Testis (tissue), 2 donors: Measurements from ENCODE around the gene IFITM1.

Experiments used
- CTCF ChIP-seq, 3 experiments: fragments of 450-650 bp in 2 of 3; fragments of 200-600 bp in 1 of 3; sonication (generic) in 1 of 3; IDR thresholded peaks; one replicate each; pipeline ENCODE4 v1.5.1; 2016 to 2019; ENCODE audit warnings: antibody characterized with exemption in 3 of 3, mild to moderate bottlenecking in 2 of 3, moderate library complexity in 1 of 3
- POLR2A ChIP-seq: fragments of 450-650 bp; IDR thresholded peaks from one replicate; pipeline ENCODE4 v1.6.1; 2017; ENCODE audit warnings: antibody characterized with exemption, mild to moderate bottlenecking, moderate library complexity

- no peak for TF ChIP-seq CTCF (IDR thresholded peaks at IDR 0.05)
- TF ChIP-seq POLR2A = no peak
These were observed 16.0 kb downstream of the IFITM1 start for GRCh38 chr11:329886-330253.
